Keratinocyte (primary cell): ENCODE results near the gene FAM120B.

Experiments
- CTCF ChIP-seq, 3 experiments: IDR thresholded peaks in 1 of 3; conservative IDR thresholded peaks in 1 of 3; optimal IDR thresholded peaks in 1 of 3; 2 replicates in 2 of 3; 3 replicates in 1 of 3; pipeline versions ENCODE3 to v1.5.1; 2011; ENCODE audit warnings: low read length in 3 of 3, mild to moderate bottlenecking in 3 of 3, moderate library complexity in 2 of 3, control low read depth in 1 of 3, inconsistent platforms in 1 of 3; ENCODE audit not compliant: insufficient read depth in 2 of 3; ENCODE audit errors: extremely low read depth in 1 of 3
- EZH2 ChIP-seq: IDR thresholded peaks from one replicate; pipeline ENCODE4 v1.6.1; 2012; ENCODE audit warnings: inconsistent platforms, mild to moderate bottlenecking, low read length, moderate library complexity

GRCh38 chr6:170453586-170454511 is 147.3 kb downstream of the FAM120B start:
- TF ChIP-seq CTCF (optimal IDR thresholded peaks at IDR 0.05 in 1 of 3, IDR thresholded peaks at IDR 0.05 in 1 of 3, conservative IDR thresholded peaks at IDR 0.05 in 1 of 3; ENCODE audit: extremely low read depth in 1 of 3, insufficient read depth in 2 of 3, low read length in 3 of 3) (no peak), EZH2 (no peak)
